Smooth muscle cell of bladder (primary cell): Measurements from ENCODE around the gene KATNIP. TPM values are rescaled to one million over a fixed set of nuclear protein-coding genes. Genes with fewer than 3 reads are reported as not detected.

Source experiments
- total RNA-seq: library from RNA; depleted of rRNA; stranded (reverse); fragments of >200 nt; gene quantifications from 2 replicates; pipeline ENCODE4 v1.2.3, GENCODE V29; 2014

The KATNIP gene
- total RNA-seq: 18.2 and 18.8 TPM in 2 replicates

GRCh38 chr16:27549746-27550581, at the start of gene KATNIP, which contains the start of gene GTF3C1:
Gene KATNIP (plus strand): TSS chr16:27550144. CDS start chr16:27550171, 27 bp downstream.
Gene GTF3C1 (minus strand): TSS chr16:27549913. CDS start chr16:27549890, 23 bp downstream.

Other genes with a start within 250 kb of the KATNIP start
- 52.1 and 73.3 TPM in 2 replicates for gene IL4R, start 236.2 kb upstream of the KATNIP start, total RNA-seq
- gene IL21R, start 148.0 kb upstream of the KATNIP start, total RNA-seq: 4.8 and 11.7 TPM in 2 replicates
- gene GTF3C1, start 231 bp upstream of the KATNIP start, total RNA-seq: 59.6 and 75.6 TPM in 2 replicates